GM18526 (cell line): Measurements from ENCODE around the gene CWF19L2.

Experiments
- POLR2A ChIP-seq: IDR thresholded peaks from 3 replicates; pipeline ENCODE4 v1.6.1; 2011; ENCODE audit not compliant: insufficient read length; ENCODE audit errors: extremely low read depth

CWF19L2 gene

DNA sequence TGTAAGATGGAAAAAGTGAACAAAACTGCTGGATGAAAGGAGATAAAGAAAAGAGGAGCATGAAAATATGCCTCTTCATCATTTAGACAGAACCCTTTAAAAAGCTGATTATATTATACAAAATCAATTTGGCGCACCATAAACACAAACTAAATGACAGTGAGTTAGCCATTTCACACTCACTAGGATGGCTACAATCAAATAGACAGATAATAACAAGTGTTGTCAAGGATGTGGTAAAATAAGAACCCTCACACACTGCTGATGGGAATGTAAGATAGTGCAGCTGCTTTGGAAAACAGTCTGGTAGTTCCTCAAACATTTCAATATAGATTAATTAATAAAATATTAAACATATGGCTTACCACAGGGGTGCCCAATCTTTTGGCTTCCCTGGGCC is 99.7 kb downstream of the CWF19L2 start:
- no peak for TF ChIP-seq POLR2A

DNA sequence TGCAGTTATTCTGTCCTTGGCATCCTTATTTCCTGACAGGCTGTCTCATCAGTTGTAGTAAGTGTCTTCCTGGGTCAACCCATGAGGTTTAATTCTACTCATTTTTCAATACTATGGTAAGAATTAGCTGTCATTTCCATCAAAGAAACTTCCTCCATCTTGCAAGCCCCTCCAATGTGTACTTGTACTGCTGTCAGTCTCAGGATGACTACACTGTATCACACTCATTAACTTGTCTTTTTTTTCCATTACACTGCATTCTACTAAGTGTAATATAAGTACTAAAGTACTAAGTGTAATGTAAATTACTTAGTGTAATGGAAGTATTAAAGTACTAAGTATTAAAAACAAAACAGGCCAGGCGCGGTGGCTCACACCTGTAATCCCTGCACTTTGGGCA is 102.8 kb downstream of the CWF19L2 start:
- no peak for TF ChIP-seq POLR2A

- no peak for TF ChIP-seq POLR2A
Measured at GRCh38 chr11:107337917-107338316, 119.7 kb downstream of the CWF19L2 start.

DNA sequence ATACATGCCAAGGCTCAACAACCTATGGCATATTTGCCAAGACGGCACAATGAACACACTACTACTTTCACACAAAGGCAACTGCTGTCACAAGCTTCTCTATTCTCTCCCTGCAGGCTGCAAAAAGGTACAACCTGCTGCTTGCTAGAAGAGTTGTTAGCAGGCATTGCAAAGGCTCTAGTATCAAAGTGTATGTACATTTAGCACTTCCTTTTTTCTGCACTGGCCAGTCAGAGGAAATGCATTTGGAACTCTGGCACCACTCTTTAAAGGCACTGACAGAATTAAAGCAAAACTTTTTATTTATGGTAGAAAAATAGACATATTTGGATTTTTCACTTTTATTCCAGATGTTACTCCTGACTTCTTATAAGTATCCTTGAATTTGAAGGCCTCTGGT is 125.9 kb downstream of the CWF19L2 start:
- TF ChIP-seq POLR2A, result no peak

DNA sequence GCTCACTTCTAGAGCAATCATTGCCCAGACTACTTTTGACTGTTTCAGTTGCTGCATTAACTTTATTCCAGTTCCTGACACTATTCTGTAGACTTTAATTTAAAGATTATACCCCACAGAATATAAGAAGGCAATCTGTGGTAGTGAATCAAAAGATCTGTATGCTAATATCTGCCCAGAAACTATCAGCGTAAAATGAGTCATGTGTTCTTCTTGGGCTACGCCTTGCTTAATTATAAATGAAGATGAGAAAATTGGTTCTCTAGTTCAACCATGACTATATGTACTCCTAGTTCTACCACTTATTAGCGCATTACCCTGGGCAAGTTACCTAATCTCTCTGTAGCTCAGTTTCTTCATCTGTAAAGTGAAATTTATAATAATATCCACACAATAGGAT is 128.5 kb downstream of the CWF19L2 start:
- no peak for TF ChIP-seq POLR2A

GRCh38 chr11:107316426-107316825 is 141.2 kb downstream of the CWF19L2 start:
- TF ChIP-seq POLR2A, result no peak

DNA sequence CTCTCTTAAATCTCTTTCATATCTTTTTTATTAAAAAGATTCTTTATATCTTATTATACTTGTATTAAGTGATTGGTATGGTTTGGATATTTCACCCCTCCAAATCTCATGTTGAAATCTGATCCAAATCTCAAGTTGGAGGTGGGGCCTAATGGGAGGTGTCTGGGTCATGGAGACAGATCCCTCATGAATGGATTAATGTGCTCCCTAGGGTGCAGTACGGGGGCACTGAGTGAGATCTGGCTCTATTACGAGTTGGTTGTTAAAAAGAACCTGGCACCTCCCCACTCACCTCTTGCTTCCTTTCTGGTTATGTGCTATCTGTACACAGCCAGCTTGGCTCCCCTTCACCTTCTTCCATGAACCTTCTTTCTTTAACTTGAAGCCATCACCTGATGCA is 149.6 kb downstream of the CWF19L2 start:
- TF ChIP-seq POLR2A, result no peak

DNA sequence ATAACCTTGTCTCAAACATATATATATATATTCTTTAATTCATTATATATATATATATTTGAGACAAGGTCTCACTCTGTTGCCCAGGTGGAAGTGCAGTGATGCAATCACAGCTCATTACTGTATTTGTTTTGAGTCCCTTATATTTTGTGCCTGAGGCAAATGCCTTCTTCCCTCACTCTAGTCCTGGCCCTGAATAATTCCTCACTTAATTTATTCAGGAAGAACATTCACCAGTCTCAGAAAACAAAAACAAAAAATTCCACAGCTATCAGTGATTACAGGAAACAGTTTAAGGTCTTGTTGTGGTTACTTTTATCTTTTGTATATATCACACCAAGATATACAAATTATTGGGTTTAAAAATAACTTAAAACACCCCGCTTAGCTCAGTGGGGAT is 155.7 kb downstream of the CWF19L2 start:
- TF ChIP-seq POLR2A, result no peak

GRCh38 chr11:107293677-107294344 is 163.8 kb downstream of the CWF19L2 start:
- TF ChIP-seq POLR2A, result no peak

DNA sequence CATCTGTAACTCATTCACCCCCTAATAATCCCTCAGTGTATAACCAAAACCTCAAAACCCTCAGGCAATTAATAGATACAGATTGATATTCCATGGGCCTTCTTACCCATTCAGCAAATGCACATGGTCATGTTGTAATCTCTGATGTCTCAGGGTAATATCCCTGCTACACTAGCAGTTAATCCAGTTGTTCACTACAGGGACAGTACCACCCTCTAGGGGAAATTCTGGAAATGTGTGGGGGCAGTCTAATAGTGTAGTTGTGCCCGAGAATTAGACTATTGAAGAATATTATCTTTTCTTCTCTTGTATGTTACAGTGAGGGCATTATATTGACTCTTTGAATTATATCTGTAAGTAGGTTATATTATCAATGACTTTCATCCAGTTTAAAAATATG is 175.4 kb downstream of the CWF19L2 start:
- TF ChIP-seq POLR2A, result no peak
